Measurements from ENCODE around the gene PRTFDC1. TPM values are rescaled to one million over a fixed set of nuclear protein-coding genes. Genes with fewer than 3 reads are reported as not detected.
"Not testable (repeated sequence)": the region's sequence is repeated elsewhere in the genome, so short reads cannot be mapped to it uniquely, and the experiment has no call there.

PRTFDC1 gene
- polyA plus RNA-seq, 12 donors = 7.4 to 26.9 (median 15.6) TPM; not detected in 1

DNA sequence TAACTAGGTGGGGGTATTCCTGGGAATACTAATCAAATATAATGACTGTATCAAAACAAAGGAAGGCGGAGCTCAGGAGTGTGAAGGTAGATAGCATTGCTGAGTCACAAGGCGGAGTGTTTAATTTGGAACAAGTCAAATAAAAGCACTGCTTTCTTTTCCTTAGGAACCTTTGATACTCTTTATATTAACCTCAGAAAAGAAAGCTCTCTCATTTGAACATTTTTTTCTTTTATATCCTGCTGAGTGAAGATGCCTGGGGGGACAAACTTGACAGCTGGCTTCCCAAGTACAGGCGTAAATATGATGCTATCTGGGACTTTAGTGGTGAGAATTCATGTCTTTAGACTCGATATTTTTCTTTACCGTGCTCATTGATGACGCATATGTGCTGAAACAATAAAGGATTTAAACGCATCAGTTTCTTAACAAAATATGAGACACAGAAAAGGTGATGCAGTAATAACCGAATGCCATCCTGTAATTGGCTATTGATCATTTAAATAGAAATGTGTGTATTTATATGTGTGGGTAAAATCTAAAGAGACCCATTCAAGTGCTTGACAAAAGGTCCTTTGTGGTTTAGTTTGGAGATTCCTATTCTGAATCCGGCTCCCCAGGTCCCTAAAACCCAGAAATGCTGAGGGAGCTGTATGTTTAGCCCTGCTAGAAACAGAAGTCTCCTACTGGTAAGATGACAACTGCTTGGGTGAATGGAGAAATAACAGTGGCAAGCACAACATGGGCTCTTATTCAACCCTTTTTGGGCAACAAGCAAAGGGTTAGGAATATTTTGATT, 102.7 kb downstream of the PRTFDC1 start:
- no peak for DNase-seq

DNA sequence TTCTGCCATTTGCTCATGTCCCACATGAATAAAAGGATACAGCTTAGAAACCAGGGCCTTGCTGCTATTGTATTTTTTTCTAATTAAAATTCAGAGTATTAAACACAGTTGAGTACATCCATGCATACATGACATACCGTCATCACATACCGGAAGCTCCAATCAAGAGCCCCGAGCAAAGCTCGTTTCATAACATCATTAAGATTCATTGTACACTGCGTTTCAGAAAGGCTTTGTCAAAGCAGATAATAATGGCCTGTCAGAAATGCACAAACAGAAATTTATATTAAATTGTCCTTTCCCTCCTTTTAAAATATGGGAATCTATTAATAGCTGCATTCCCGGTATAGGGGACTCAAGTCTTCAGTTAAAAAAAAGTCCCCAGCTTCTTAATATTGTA, 103.4 kb downstream of the PRTFDC1 start:
- no peak for DNase-seq

DNA sequence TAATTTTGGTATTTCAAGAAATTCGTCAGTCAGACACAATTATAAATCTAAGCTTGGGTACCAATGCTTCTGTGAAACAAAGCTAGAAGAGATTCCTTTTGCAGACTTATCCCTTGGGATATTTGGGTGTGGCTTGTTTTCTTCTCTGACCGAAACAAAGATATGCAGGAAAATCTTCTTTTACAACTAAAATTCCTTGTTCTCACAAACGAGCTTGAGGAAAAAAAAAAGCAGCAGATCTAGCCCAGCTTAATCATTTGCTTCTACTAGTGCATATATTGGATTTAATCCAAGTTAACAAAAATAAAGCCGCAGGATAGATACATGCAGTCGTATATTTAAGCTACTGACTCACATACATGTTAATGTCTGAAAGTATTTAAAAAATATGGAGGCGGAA, 104.2 kb downstream of the PRTFDC1 start:
- DNase-seq = peak; percentile 49

DNA sequence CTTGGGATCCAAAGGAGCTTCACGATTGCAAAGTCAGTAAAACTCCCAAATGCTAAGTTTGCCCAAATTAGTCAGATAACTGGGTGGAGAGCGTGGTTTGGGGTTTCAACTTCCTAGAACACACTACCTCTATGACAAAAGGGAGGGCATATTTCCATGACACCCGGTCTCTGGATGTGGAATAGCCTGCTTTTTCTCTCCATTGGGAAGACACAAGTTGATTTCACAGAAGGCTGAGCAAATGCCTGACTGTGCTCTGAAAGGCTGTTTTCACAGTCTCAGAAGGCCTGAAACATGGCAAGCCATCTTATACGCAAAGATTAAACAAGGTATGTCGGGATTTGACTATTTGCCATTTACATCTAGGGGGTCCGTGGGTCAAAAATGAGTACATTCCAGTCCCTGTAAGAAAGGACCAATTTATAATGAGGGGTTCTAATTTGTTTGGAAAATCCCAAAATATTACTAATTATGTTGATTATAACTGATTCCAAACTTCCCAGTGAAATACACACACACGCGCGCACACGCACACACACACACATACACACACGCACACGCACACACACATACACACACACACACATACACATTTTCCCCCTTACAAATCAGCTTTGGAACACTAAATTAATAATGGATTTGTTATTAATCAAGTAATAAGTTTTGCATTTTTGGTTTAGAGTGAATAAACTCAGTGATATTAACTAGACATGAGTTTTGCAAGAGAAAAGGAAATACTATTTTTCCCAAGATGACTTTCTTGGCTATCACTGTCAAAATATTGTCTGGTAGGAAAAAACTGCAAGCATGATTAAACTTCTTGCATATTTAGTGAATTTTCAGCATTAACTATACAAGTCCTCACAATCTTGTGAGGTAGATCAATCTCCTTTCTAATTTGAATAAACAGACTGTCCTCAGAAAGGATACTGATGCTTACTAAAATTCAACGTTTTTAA, 105.0 kb downstream of the PRTFDC1 start:
- DNase-seq = peak; percentile 45

DNA sequence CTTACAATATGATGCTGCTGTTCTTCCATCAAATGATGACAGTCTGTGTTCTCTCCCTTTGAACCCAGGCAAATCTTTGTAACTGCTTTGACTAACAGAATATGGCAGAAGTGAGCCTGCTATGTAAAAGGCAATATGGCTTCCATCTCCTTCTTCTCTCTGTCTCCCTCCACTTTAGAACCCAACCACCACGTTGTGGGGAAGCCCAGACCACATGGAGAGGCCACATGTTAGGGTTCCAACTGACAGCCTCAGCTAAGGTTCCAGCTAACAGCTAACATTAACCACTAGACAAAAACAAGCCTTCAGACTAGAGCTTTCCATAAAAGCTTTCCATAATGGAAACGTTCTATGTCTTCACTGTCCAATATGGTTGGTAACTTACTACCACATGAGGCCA, 107.7 kb downstream of the PRTFDC1 start:
- no peak for DNase-seq

DNA sequence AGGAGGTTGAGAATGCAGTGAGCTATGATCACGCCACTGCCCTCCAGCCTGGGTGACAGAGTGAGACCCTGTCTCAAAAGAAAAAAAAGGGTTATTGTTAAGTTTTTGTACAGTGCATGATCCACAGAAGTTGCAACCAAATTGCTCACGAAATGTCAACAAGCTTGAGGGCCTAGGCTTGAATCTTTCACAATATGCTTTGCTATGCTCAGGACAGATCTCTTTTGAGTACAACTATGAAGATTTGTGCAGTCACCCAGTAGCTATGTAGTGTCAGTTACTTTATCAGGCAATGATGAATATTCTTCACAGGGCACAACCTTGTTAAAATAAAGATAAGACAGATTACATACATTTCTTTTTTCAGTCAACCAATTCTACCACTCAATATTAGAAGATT, 109.2 kb downstream of the PRTFDC1 start:
- DNase-seq = no peak

DNA sequence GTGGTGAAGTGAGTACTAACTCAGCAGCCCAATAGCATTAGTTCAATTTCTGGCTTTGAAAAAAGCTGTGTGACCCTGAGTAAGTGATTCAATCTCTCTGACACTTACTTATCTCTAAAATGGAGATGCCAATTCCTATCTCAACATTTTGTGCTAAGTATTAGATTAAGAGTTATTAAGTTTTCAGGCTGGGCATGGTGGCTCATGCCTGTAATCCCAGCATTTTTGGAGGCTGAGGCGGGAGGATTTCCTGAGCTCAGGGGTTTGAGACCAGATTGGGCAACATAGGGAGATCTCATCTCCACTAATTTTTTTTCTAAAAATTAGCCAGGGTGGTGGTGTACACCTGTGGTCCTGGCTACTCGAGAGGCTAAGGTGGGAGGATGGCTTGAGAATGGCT, 109.5 kb downstream of the PRTFDC1 start:
- DNase-seq = no peak

DNA sequence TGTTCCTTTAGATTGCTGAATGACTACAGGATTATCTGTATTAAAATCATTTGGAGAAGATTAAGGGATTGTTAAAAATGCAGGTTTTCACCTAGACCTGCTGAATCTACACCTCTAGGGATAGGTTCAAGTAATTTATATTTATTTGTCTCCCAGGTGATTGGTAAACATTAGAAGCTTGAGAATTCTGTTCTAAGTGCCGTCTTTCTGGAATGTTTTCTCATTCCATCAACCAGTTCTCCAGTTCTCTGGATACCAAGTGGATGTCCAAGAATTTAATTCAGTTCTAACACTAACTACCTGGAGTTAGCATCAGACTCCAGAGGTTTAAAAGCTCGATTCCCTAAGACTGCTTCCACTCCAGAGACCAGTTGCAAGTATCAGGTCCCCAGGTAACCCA, 110.9 kb downstream of the PRTFDC1 start:
- no peak for DNase-seq

DNA sequence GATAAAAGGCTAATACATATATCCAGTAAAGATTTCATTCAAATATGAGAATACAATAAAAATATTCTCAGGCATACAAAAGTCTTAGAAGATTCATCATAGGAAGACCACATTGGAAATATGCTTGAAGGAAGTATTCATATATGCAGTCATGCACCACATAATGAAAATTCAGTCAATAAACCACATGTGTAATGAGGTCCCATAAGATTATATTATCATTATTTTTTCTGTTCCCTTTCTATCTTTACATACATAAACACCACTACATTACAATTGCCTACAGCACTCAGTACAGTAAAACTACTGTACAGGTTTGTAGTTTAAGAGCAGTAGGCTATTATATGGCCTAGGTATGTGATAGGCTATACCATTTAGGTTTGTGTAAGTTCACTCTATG, 111.6 kb downstream of the PRTFDC1 start:
- DNase-seq = no peak

DNA sequence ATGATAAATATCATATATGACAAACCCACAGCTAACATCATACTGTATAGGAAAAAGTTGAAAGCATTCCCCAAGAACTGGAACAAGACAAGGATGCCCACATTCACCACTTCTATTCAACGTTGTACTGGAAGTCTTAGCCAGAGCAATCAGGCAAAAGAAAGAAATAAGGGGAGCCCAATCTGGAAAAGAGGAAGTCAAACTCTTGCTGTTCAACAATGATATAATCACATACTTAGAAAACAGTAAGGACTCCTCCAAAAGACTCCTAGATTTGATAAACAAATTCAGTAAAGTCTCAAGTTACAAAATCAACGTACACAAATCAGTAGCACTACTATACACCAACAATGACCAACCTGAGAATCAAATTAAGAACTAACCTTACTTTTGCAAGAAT, 114.6 kb downstream of the PRTFDC1 start:
- not testable (repeated sequence) for DNase-seq

DNA sequence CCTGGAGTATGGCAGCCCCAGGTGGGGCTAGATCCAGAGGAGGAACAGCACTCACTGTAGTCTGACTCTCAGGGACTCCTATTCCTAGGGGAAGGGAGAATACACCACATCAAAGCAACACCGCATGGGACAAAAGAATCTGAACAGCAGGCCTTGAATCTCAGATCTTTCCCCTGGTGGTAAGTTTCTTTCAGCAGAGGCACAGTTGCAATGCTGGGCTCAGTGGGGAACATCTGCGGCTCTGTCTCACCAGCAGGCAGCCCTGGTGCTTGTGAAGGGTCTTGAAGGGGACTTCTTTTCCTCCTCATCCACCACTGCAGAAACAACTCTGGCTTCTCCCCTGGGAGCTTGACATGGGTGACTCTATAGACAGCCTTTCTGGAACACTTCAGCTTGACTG, 117.5 kb downstream of the PRTFDC1 start:
- no peak for DNase-seq

DNA sequence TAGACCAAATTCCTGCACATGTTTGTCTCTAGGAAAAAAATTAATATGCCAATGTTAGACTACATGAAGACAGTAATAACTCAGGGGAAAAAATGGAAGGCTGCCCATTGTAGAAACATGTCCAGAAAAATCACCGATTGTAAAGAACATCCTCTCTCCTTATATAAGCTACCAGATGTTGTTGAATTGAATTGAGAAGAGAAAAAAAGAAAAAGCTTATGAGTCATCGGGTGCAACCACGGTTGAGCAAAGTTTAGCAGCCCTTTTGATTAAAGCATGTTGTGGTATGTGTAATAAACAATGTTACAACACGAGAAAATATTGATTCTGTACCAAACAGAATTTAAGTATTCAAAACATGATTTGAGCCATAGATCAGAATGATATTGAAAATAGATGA, 126.4 kb downstream of the PRTFDC1 start:
- peak; percentile 59 for DNase-seq

DNA sequence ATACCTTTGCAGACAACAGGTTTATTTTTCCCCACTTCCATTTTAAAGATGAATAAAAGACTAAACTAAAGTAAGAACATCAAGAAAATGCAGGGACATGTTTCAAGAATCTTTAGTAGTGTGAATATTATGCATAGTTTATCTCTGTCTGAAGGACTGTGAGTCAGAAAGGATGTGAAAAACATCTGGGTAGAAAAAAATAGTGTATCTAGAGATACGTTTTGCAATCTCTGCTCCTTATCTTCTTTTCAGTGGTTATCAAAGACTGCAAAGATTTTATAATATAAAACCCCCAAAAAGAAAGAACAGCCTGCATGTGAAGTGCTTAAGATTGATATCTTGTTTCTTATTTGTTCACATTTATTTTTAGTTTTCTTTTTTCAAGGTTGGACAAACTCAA, 126.9 kb downstream of the PRTFDC1 start:
- DNase-seq = no peak

DNA sequence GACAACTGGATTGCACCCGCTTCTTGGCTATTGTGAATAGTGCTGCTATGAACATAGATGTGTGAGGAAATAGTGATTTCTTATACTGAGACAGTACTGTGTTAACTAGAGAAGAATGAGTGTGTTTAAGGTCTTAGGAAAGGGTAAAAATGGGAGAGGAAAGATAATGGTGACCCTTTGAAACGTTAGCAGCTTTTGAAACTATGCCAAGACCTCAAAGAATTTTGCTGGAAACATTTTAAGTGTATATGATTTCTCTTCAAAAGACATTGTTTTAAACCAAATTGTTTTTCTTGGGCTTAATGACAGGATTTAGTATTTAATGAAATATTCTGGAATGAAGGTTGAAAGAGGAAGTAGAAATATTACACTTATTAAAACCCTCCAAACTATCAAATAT, 127.9 kb downstream of the PRTFDC1 start:
- DNase-seq = no peak

DNA sequence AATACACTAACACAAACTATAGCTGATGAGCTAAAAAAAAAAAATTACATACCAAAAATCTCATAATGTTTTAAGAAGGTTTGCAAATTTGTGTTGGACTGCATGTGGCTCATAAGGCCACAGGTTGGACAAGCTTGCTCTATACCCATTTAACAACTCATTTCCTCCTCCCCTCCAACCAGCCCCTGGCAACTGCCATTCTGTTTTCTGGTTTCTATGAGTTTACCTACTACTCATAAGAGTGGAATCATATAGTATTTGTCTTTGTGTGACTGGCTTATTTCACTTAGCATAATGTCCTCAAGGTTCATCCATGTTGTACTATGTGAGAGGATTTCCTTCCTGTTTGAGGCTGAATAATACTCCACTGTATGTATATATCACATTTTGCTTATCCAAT, 128.3 kb downstream of the PRTFDC1 start:
- DNase-seq = no peak

DNA sequence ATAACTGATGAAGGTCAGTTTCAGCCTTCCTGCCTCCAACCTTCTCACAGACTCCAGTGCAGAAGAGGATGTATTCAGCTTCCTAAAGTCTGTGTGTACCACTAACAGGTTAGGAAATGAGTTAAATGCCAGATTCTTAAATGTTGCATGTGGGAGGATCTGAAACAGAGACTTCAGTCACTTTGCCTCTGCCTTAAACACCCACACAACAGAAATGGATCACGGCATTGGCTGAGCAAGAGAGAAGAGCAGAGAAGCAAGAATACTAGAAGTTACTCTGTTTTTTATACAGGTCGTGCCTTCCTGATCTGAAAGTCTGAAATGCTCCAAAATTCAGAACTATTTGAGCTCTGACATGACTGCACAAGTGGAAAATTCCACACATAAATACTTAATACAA, 129.8 kb downstream of the PRTFDC1 start:
- DNase-seq = no peak

DNA sequence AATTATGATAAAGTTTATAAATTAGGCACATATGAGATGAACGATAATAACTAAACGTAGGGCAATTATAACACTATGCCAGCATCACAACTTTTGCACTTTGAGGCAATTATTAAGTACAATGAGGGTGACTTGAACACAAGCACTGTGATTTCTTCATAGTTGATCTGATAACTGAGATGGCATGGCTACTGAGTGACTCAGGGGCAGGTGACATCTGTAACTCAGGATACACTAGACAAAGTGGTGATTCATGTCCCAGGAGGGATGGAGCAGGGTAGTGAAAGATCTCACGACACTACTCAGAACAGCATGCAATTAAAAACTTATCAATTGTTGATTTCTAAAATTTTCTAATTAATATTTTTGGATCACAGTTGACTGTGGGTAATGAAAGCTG, 130.4 kb downstream of the PRTFDC1 start:
- no peak for DNase-seq

DNA sequence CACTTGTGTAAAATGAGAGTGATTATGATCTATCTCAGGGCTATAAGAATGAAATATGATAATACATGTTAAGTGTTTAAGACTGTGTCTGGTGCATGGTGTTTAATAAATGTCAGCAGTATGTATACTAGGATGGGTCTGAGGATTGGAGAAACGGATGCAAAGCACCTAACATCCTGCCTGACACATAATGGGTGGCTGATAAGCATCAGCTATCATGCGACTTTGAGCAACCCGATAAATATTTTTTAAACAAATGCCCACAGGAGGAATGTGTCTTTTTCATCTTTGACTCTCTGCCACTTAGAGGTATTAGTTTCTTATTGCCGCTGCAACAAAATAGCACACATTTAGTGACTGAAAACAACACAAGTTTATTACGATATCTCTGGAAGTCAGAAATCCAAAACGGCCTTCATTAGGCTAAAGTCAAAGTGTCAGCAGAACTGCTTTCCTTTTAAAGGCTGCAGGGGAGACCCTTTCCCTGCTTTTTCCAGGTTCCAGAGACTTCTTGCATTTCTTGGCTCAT, 135.5 kb downstream of the PRTFDC1 start:
- DNase-seq = no peak

DNA sequence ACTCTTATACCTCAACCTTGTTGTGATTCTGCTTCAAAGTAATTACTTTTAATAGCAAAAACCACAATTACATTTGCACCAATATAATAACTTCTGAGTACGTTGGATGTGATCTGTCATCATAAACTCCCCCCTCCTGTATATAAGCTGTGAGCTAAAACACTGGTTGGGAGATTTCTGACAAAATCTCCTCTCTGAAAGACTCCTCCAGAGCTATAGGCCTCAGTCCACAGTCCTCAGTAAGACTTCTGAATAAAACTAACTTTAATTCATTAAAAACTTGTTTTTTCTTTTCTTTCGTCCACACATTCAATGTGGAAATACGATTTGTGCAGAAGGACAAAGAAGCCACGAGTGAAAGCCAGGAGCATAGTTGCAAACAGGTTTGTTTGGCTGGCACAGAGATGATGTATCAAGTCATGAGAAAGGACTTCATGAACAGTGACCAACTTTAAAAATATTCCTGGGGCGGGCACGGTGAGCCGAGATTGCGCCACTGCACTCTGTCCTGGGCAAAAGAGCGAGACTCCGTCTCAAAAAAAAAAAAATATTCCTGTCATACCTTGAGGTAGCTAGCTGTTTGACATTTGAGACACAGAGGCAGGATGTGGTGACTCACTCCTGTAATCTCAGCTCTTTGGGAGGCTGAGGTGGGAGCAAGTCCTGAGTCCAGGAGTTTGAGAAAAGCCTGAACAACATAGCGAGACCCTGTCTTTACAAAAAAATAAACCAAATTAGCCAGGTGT, 137.7 kb downstream of the PRTFDC1 start:
- DNase-seq = no peak

DNA sequence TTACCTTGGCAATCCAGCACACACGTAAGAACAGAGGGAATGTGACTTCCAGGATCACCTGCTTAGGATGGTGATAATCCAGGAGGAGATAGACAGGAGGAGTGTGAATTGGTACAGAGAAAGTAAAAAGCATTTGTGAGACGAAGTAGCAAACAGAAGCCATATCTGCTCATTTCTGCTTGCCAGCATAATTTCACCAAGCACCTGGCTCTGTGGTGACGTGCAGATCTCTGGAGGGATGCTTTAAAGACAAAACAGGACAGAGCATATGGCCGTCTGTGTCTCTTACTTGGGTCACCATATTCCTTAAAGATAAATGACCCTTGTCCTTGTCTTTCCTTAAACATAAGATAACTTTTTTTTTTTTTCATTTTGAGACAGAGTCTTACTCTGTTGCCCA, 138.6 kb downstream of the PRTFDC1 start:
- DNase-seq = no peak

DNA sequence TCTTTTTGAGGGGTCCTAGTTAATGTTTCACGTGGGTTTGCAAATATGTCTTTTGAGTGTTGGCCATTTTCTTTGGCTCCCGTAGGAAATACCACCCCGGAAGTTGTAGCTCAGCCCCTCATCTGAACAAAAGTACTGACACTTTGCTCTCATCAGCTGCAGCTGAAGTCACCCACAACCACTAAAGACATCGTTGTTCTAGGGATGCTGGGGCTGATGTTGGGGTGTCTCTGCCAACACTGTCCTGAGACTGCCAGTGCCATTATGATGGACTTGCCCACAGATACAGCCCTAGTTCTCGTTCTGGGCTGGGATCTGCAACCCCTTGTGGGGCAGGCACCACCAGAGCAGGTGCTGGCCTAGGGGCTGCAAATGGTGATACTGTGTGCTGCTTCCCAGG, 146.1 kb downstream of the PRTFDC1 start:
- DNase-seq = no peak

DNA sequence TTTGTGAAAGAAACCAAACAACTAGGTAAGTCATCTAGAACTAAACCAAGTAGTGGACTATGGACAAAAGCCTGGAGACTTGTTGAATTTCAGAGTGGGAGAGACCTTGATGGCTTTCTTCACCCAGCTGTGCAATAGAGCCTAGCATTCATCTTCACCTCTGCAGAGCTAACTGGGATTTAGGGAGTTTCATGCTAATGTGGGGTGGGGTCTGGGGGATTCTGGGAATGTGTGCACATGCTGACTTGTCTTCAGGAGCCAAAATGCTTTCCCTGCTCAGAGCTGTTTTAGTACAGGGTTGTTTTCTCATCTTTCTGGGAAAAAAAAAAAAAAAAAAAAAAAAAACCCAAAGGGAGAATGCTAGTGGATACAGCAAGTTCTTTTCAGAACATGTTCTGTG, 147.4 kb downstream of the PRTFDC1 start:
- DNase-seq = peak; percentile 45
